Transverse colon (tissue), 4 donors: ENCODE data around the gene PKD2L2. TPM values are rescaled to one million over a fixed set of nuclear protein-coding genes. Genes with fewer than 3 reads are reported as not detected.
A peak's percentile ranks its signal among the peaks of the same experiment; 100 is the strongest.

ENCODE experiments used
- DNase-seq: peaks from one replicate; pipeline ENCODE4 v3.0.0-alpha.2; 2019
- H3K27ac ChIP-seq, 4 donors: fragments of 200-600 bp; sonication (generic); 2 replicates each; pipeline ENCODE4 v1.5.1; 2016 to 2018; ENCODE audit warnings: inconsistent platforms in 4 of 4
- H3K27me3 ChIP-seq: fragments of 200-600 bp; sonication (generic); 2 replicates; pipeline ENCODE4 v1.5.1; 2017; ENCODE audit warnings: inconsistent platforms
- H3K36me3 ChIP-seq, 4 donors: fragments of 200-600 bp; sonication (generic); 2 replicates each; pipeline ENCODE4 v1.5.1; 2017 to 2019; ENCODE audit warnings: inconsistent platforms in 4 of 4
- H3K4me1 ChIP-seq, 4 donors: fragments of 200-600 bp; sonication (generic); 2 replicates each; pipeline ENCODE4 v1.5.1; 2017 to 2020; ENCODE audit warnings: inconsistent platforms in 4 of 4
- H3K4me3 ChIP-seq, 4 donors: fragments of 200-600 bp; sonication (generic); 1 replicate in 1 of 4; 2 replicates in 3 of 4; pipeline versions ENCODE4 v1.5.1 to v1.6.1; 2017 to 2019; ENCODE audit warnings: inconsistent platforms in 4 of 4
- H3K9me3 ChIP-seq, 2 donors: fragments of 200-600 bp; sonication (generic); 2 replicates each; pipeline ENCODE4 v1.5.1; 2017 to 2019; ENCODE audit warnings: inconsistent platforms in 2 of 2
- CTCF ChIP-seq, 5 experiments: fragments of 200-600 bp in 3 of 5; fragments of 450-650 bp in 2 of 5; sonication (generic) in 3 of 5; IDR thresholded peaks; 1 replicate in 2 of 5; 2 replicates in 3 of 5; pipeline ENCODE4 v1.5.1; 2016 to 2017; ENCODE audit warnings: antibody characterized with exemption in 5 of 5, inconsistent platforms in 3 of 5, mild to moderate bottlenecking in 2 of 5, moderate library complexity in 1 of 5
- EP300 ChIP-seq: sonication (generic); formaldehyde crosslinking; IDR thresholded peaks from one replicate; pipeline ENCODE4 v1.6.1; 2017; ENCODE audit warnings: antibody characterized with exemption, low read depth
- POLR2A ChIP-seq: fragments of 450-650 bp; IDR thresholded peaks from one replicate; pipeline ENCODE4 v1.6.1; 2016; ENCODE audit warnings: antibody characterized with exemption, mild to moderate bottlenecking, moderate library complexity
- POLR2AphosphoS5 ChIP-seq, 3 donors: sonication (generic); formaldehyde crosslinking; IDR thresholded peaks; one replicate each; pipeline ENCODE4 v1.6.1; 2016; ENCODE audit warnings: antibody characterized with exemption in 3 of 3
- WGBS, 2 donors: methylation state at CpG; one replicate each; pipeline ENCODE4 v1.1.5; 2018; ENCODE audit warnings: low coverage in 1 of 2; 5-methylcytosine and 5-hydroxymethylcytosine counted together
- in situ Hi-C, 4 donors: fragments of 200-750 bp; cut with MboI; loops; one replicate each; pipeline versions ENCODE4 v1.15.0 to v1.15.1; 2017; ENCODE audit warnings: low sequenced_read_pairs in 3 of 4, low pct_ligation_motif_present in 1 of 4, low pct_unique_long_range_greater_than_20kb in 1 of 4
- intact Hi-C: fragments of 100-400 bp; cut with DNase I; formaldehyde crosslinking; loops from one replicate; pipeline ENCODE4 v1.15.1; 2023; ENCODE audit warnings: low total_unique reads
- total RNA-seq, 4 donors: library from RNA; depleted of rRNA; stranded (reverse); fragments of >200 nt; gene quantifications; one replicate each; pipeline ENCODE4 v1.1.0, GENCODE V29; 2016

Gene PKD2L2
- total RNA-seq, 4 donors from 2014 or later, result not detected

- H3K4me1 ChIP-seq, result no peaks in the 10 kb centered on the region
- no peak overlapping the region for H3K27ac ChIP-seq
- intact Hi-C loops, result no loop called here
- TF ChIP-seq POLR2A (no peak), EP300 (no peak), POLR2AphosphoS5 (IDR thresholded peaks at IDR 0.05) (no peak), CTCF (IDR thresholded peaks at IDR 0.05) (no peak)
- in situ Hi-C loops, result no loop called here
- H3K4me3 ChIP-seq, result no peak overlapping the region
- 70 to 93% methylated on average over 2 to 3 of the region's 3 CpGs for WGBS, 2 donors
- H3K27me3 ChIP-seq, result no peaks in the 10 kb centered on the region
- H3K36me3 ChIP-seq, result no peaks in the 10 kb centered on the region
- DNase-seq, result no peak
- H3K9me3 ChIP-seq, result no peaks in the 10 kb centered on the region
Measured at GRCh38 chr5:137921931-137922330, 32.7 kb downstream of the PKD2L2 start.

- Histone ChIP-seq H3K36me3 (no peaks in the 10 kb centered on the region), H3K4me3 (no peak overlapping the region), H3K4me1 (no peaks in the 10 kb centered on the region), H3K9me3 (no peaks in the 10 kb centered on the region), H3K27me3 (no peaks in the 10 kb centered on the region), H3K27ac (no peak overlapping the region)
- 47 to 55% methylated on average over 4 of the region's 4 CpGs for WGBS, 2 donors
- DNase-seq, result no peak
- in situ Hi-C loops (no loop called here), intact Hi-C loops (no loop called here)
- TF ChIP-seq POLR2AphosphoS5 (IDR thresholded peaks at IDR 0.05) (no peak), CTCF (IDR thresholded peaks at IDR 0.05) (no peak), EP300 (no peak), POLR2A (no peak)
Measured at GRCh38 chr5:137923856-137924255, 34.6 kb downstream of the PKD2L2 start.

- no peak overlapping the region for H3K4me3 ChIP-seq
- in situ Hi-C loops (no loop called here), intact Hi-C loops (no loop called here)
- H3K4me1 ChIP-seq, result peaks cover 0 to 19% (median 9%) of the 10 kb centered on the region in 4 donors
- peaks cover 0 to 9% (median 0%) of the 10 kb centered on the region in 4 donors for H3K36me3 ChIP-seq
- no peaks in the 10 kb centered on the region for H3K27me3 ChIP-seq
- no peak for TF ChIP-seq EP300
- no peak for TF ChIP-seq POLR2AphosphoS5 (IDR thresholded peaks at IDR 0.05)
- TF ChIP-seq POLR2A, result no peak
- no peak for TF ChIP-seq CTCF (IDR thresholded peaks at IDR 0.05)
- DNase-seq, result no peak
- 18 to 62% methylated on average over 1 to 3 of the region's 3 CpGs for WGBS, 2 donors
- no peaks in the 10 kb centered on the region for H3K9me3 ChIP-seq
- H3K27ac ChIP-seq, result peak overlapping the region in 2 of 4 donors; percentile 10 to 27
Measured at GRCh38 chr5:137932800-137933199, 43.5 kb downstream of the PKD2L2 start.

- TF ChIP-seq POLR2AphosphoS5 (IDR thresholded peaks at IDR 0.05) (no peak), CTCF (IDR thresholded peaks at IDR 0.05) (no peak), POLR2A (no peak), EP300 (no peak)
- peaks cover 0 to 9% (median 0%) of the 10 kb centered on the region in 4 donors for H3K36me3 ChIP-seq
- 35% methylated on average over 3 of the region's 3 CpGs; no CpG with 5 or more reads in 1 of the 2 donors for WGBS, 2 donors
- peak overlapping the region in 2 of 4 donors; percentile 10 to 27 for H3K27ac ChIP-seq
- in situ Hi-C loops, result no loop called here
- peaks cover 0 to 19% (median 9%) of the 10 kb centered on the region in 4 donors for H3K4me1 ChIP-seq
- no peak for DNase-seq
- H3K4me3 ChIP-seq, result no peak overlapping the region
- intact Hi-C loops, result no loop called here
- no peaks in the 10 kb centered on the region for H3K27me3 ChIP-seq
- no peaks in the 10 kb centered on the region for H3K9me3 ChIP-seq
Measured at GRCh38 chr5:137933491-137933911, 44.2 kb downstream of the PKD2L2 start.
